Aorta (tissue), 5 donors: Measurements from ENCODE around the gene MLLT6. TPM values are rescaled to one million over a fixed set of nuclear protein-coding genes. Genes with fewer than 3 reads are reported as not detected.

Experiments
- ATAC-seq: fragments of 200-7000 bp; cut with Tn5 transposase; one replicate; pipeline ENCODE4 v1.9.1; 2022; ENCODE audit warnings: moderate library complexity; ENCODE audit not compliant: low FRiP score
- DNase-seq, 2 donors: peaks; one replicate each; pipeline ENCODE4 v3.0.0-alpha.2; 2020
- H3K27ac ChIP-seq, 2 donors: one replicate each; pipeline ENCODE4 v1.5.1; 2013; ENCODE audit warnings: low read length in 2 of 2, mild to moderate bottlenecking in 2 of 2, moderate library complexity in 2 of 2, control low read depth in 1 of 2, inconsistent platforms in 1 of 2, low read depth in 1 of 2
- H3K27me3 ChIP-seq, 2 donors: one replicate each; pipeline ENCODE4 v1.6.1; 2013; ENCODE audit warnings: control low read depth in 1 of 2, low read length in 1 of 2, mild to moderate bottlenecking in 1 of 2, moderate library complexity in 1 of 2; ENCODE audit not compliant: insufficient read depth in 2 of 2, control insufficient read depth in 1 of 2
- H3K36me3 ChIP-seq, 2 donors: one replicate each; pipeline ENCODE4 v1.6.1; 2013; ENCODE audit warnings: control low read depth in 1 of 2, low read length in 1 of 2, mild to moderate bottlenecking in 1 of 2; ENCODE audit not compliant: insufficient read depth in 2 of 2, control insufficient read depth in 1 of 2
- H3K4me1 ChIP-seq, 2 donors: one replicate each; pipeline ENCODE4 v1.6.1; 2013; ENCODE audit warnings: low read length in 2 of 2, control low read depth in 1 of 2, mild to moderate bottlenecking in 1 of 2, moderate library complexity in 1 of 2; ENCODE audit not compliant: insufficient read depth in 2 of 2, control insufficient read depth in 1 of 2
- H3K4me3 ChIP-seq, 2 donors: one replicate each; pipeline ENCODE4 v1.5.1; 2013; ENCODE audit warnings: low read length in 2 of 2, control low read depth in 1 of 2, mild to moderate bottlenecking in 1 of 2
- H3K9me3 ChIP-seq: one replicate; pipeline ENCODE4 v1.6.1; 2013; ENCODE audit warnings: mild to moderate bottlenecking, low read length; ENCODE audit not compliant: control insufficient read depth
- WGBS, 2 donors: extraction: QIAGEN DNeasy Blood & Tissue Kit; methylation state at CpG; one replicate each; pipeline ENCODE4 v1.1.7; 2013; 5-methylcytosine and 5-hydroxymethylcytosine counted together
- intact Hi-C, 2 donors: fragments of 100-400 bp; cut with DNase I; formaldehyde crosslinking; loops; one replicate each; pipeline versions ENCODE4 v1.14.2 to v1.15.0; 2022
- polyA plus RNA-seq, 2 donors: library from polyadenylated mRNA; stranded (reverse); fragments of 200-250 nt; gene quantifications; one replicate each; pipeline ENCODE4 v1.2.3, GENCODE V29; 2013
- total RNA-seq, 2 donors: library from RNA; stranded (reverse); fragmentation: NEBNext Ultra II Directional; extraction: Animal tissue kit (Norgen Biotek cat#: 25700); gene quantifications; one replicate each; pipeline ENCODE4 v1.2.1, GENCODE V29; 2021
- donor health status: healthy with polysubstance abuse.
- donor health status: Bipolar disorder and iron deficiency.
- donor health status: DM: no; HTN: no; CAD: no.
- donor health status: DM: no; HTN: no; CAD: no.
- donor health status: DM: yes; HTN: yes; CAD: no.

The MLLT6 gene
- total and polyA plus RNA-seq, 4 donors = 28.7 to 195 (median 97.1) TPM

GRCh38 chr17:38691154-38691553 lies 13.9 kb upstream of the MLLT6 start:
- no peak for DNase-seq
- Histone ChIP-seq H3K4me3 (no peak overlapping the region), H3K4me1 (no peaks in the 10 kb centered on the region), H3K9me3 (no peaks in the 10 kb centered on the region), H3K27ac (no peak overlapping the region), H3K27me3 (no peaks in the 10 kb centered on the region), H3K36me3 (no peaks in the 10 kb centered on the region)
- WGBS, 2 donors = 93% methylated on average over 4 of the region's 4 CpGs
- no peak for ATAC-seq
- intact Hi-C loops = no loop called here

GRCh38 chr17:38693700-38694329 lies 11.3 kb upstream of the MLLT6 start:
- Histone ChIP-seq H3K27ac (no peak overlapping the region), H3K27me3 (no peaks in the 10 kb centered on the region), H3K36me3 (no peaks in the 10 kb centered on the region), H3K4me3 (no peak overlapping the region), H3K4me1 (no peaks in the 10 kb centered on the region), H3K9me3 (no peaks in the 10 kb centered on the region)
- intact Hi-C loops = no loop called here
- 38 to 44% methylated on average over 12 of the region's 12 CpGs for WGBS, 2 donors
- ATAC-seq = peak; percentile 95
- peak; percentile 90 to 92 for DNase-seq

GRCh38 chr17:38697061-38697820 lies 7.8 kb upstream of the MLLT6 start:
- Histone ChIP-seq H3K4me1 (no peaks in the 10 kb centered on the region), H3K27me3 (no peaks in the 10 kb centered on the region), H3K36me3 (no peaks in the 10 kb centered on the region), H3K9me3 (no peaks in the 10 kb centered on the region), H3K27ac (no peak overlapping the region), H3K4me3 (no peak overlapping the region)
- no peak for ATAC-seq
- DNase-seq = no peak
- intact Hi-C loops = no loop called here
- 81 to 90% methylated on average over 4 of the region's 4 CpGs for WGBS, 2 donors

DNA sequence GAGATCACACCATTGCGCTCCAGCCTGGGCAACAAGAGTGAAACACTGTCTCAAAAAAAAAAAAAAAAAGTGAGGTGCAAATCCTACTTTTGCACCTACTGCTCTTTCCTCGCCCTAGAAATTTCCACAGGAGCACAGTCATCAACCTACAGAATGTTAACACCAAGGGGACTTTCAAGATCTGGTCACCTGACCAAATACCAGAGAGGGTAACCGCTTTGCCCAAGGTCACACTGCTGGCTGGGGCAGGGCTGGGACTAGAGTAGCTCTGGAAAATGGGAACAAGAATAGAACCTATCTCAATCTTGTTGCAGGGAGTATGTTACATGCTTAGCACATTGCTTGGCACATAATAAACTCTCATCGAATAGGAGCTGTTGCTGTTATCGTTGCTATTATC lies 6.3 kb upstream of the MLLT6 start:
- Histone ChIP-seq H3K4me3 (no peak overlapping the region), H3K36me3 (no peaks in the 10 kb centered on the region), H3K27ac (no peak overlapping the region), H3K27me3 (no peaks in the 10 kb centered on the region), H3K9me3 (no peaks in the 10 kb centered on the region), H3K4me1 (no peaks in the 10 kb centered on the region)
- no peak for ATAC-seq
- 90 to 92% methylated on average over 5 of the region's 5 CpGs for whole genome bisulfite sequencing, 2 donors
- DNase-seq = no peak
- intact Hi-C loops = no loop called here

GRCh38 chr17:38701504-38702165 lies 3.4 kb upstream of the MLLT6 start:
- no peaks in the 10 kb centered on the region for H3K27me3 ChIP-seq
- no peak for DNase-seq
- ATAC-seq = no peak
- WGBS, 2 donors = 4% methylated on average over 25 of the region's 25 CpGs
- H3K4me3 ChIP-seq = peak overlapping the region; percentile 50 to 92
- H3K9me3 ChIP-seq = no peaks in the 10 kb centered on the region
- peak overlapping the region in 1 of 2 donors; percentile 84 for H3K27ac ChIP-seq
- intact Hi-C loops = no loop called here
- H3K4me1 ChIP-seq = no peaks in the 10 kb centered on the region
- H3K36me3 ChIP-seq = no peaks in the 10 kb centered on the region

DNA sequence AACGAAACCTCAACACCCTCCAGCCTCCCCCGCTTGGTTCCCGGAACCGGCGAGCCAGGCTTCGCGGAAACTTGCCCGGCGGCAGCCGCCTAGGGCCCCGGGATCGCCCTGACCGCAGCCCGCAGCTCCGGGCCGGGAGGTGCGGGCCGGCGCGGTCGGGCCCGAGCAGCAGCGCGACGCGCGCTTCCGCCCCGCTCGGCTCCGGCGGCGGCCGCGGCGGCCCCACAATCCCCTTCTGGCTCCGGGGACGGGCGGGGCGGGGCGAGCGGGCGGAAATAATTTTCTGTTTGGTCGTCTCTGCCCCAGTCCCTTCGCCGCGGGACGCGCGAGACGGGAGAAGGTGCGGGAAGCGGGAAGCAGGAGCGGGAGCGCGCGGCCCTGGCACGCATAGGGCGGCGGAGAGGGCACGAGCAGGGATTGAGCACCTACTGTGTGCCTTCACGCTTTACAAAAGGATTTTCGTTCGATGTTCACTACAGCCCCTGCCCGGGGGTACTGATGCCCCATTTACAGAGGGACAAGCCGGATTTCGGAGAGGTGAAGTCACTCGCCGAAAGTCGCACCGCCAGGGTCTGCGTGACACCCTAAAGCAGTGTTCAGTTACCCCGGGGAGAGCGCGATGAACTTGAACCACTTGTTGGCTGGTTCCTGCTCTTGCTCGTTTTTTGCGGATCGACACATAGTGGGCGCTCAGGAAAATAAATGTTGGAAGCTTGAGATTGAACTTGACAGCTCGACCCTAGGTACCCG lies 2.7 kb upstream of the MLLT6 start:
- no peaks in the 10 kb centered on the region for H3K36me3 ChIP-seq
- H3K27me3 ChIP-seq = no peaks in the 10 kb centered on the region
- peaks cover 0 to 3% of the 10 kb centered on the region in 2 donors for H3K4me1 ChIP-seq
- 0 to 1% methylated on average over 66 to 81 of the region's 81 CpGs for WGBS, 2 donors
- peak; percentile 92 to 96 for DNase-seq
- intact Hi-C loops = no loop called here
- H3K9me3 ChIP-seq = no peaks in the 10 kb centered on the region
- peak overlapping the region; percentile 85 to 92 for H3K4me3 ChIP-seq
- peak overlapping the region in 1 of 2 donors; percentile 84 for H3K27ac ChIP-seq
- ATAC-seq = peak; percentile 78

DNA sequence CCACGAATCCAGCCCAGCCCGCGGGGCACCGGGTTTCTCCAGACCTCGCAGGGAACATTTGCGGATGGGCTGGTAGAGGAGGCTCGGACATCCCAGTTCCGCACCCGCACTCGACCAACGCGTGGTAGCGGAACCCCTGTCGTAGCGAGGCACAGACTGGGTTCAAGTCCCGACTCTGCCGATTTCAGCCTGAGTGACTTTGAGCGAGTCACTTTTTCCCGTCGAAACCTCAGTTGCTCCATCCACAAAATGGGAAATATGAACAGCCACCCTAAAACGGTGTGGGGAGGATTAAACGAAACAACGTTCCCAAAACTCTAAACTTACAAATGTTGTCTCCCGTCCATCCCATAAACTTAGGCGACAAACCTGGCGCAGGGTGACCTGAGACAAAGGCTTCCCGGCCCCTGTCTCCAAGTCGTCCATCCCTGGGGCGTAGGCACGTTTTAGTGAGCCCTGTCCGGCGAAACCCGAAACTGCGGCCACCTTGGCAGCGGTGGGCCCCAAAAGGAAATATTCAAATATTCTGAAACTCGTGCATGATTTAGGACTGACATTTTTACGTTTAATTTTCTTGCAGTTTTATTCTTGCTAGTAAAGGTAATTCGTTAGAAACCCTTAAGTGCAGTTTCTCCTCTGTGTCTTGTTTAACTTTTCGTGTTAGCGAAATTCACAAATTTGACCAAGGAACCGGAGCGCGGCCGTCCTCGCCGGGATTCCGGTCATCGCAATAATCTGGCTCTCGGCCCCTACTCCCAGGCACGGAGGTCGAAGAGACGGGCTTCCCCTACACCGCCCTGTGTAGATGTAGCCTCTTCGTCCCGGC lies 1.9 kb upstream of the MLLT6 start:
- intact Hi-C loops = no loop called here
- Histone ChIP-seq H3K27ac (peak overlapping the region in 1 of 2 donors; percentile 38), H3K4me1 (peaks cover 0 to 3% of the 10 kb centered on the region in 2 donors), H3K27me3 (no peaks in the 10 kb centered on the region), H3K4me3 (peak overlapping the region; percentile 85 to 87), H3K36me3 (no peaks in the 10 kb centered on the region), H3K9me3 (no peaks in the 10 kb centered on the region)
- DNase-seq = no peak
- no peak for ATAC-seq
- WGBS, 2 donors = 1% methylated on average over 55 of the region's 55 CpGs
